ENCODE data around the gene DLG4.
"Not testable (repeated sequence)": the region's sequence is repeated elsewhere in the genome, so short reads cannot be mapped to it uniquely, and the experiment has no call there.

Gene DLG4

GRCh38 chr17:7248796-7249195, 29.2 kb upstream of the DLG4 start:
- Histone ChIP-seq H2BK120ac (ENCODE audit: low read depth, low read length) (no peak overlapping the region), H3K4ac (ENCODE audit: low read length) (no peak overlapping the region), H3K9ac (ENCODE audit: low read depth, low read length, poor library complexity) (no peak overlapping the region), H4K91ac (ENCODE audit: low read depth, low read length, poor library complexity) (no peak overlapping the region), H3K23ac (ENCODE audit: low read depth, low read length, poor library complexity) (no peak overlapping the region), H2BK12ac (ENCODE audit: low read length) (no peak overlapping the region), H2AK5ac (ENCODE audit: low read depth, low read length) (no peak overlapping the region), H3K36me3 (replicated peaks in 1 of 2; ENCODE audit: control insufficient read depth in 2 of 2, insufficient read depth in 2 of 2, low read length in 2 of 2) (peaks cover 22 to 49% of the 10 kb centered on the region in 2 donors), H2BK5ac (ENCODE audit: low read length) (no peak overlapping the region), H3K79me1 (ENCODE audit: low read depth, low read length) (peaks cover 15% of the 10 kb centered on the region), H3K4me1 (ENCODE audit: control insufficient read depth in 2 of 2, insufficient read depth in 1 of 2, low read depth in 1 of 2, low read length in 2 of 2) (peaks cover 11 to 13% of the 10 kb centered on the region in 2 donors), H4K8ac (ENCODE audit: low read depth, low read length) (no peak overlapping the region), H3K14ac (ENCODE audit: low read length) (no peak overlapping the region), H2AFZ (ENCODE audit: low read length) (no peak overlapping the region), H3K4me2 (ENCODE audit: insufficient read depth, low read length, poor library complexity, severe bottlenecking) (no peak overlapping the region), H3K4me3 (ENCODE audit: low read length in 2 of 2) (no peak overlapping the region), H3K27ac (replicated peaks; ENCODE audit: low read length) (no peak overlapping the region), H3K27me3 (ENCODE audit: control insufficient read depth in 3 of 3, insufficient read depth in 3 of 3, low read depth in 1 of 3, low read length in 3 of 3) (no peaks in the 10 kb centered on the region), H2BK15ac (ENCODE audit: low read length) (no peak overlapping the region), H3K18ac (ENCODE audit: low read length) (no peak overlapping the region), H3K9me3 (replicated peaks in 1 of 2; ENCODE audit: control insufficient read depth in 2 of 2, insufficient read depth in 1 of 2, low read depth in 1 of 2, low read length in 2 of 2) (no peaks in the 10 kb centered on the region)
- WGBS, 2 donors (ENCODE audit: extremely low coverage in 2 of 2, insufficient read length in 2 of 2, insufficient replicate concordance in 1 of 2), result no CpG with 5 or more reads among the region's 4 CpGs
- no peak for DNase-seq (ENCODE audit: low spot score)

GRCh38 chr17:7246779-7247178, 27.1 kb upstream of the DLG4 start:
- Histone ChIP-seq H3K4me3 (ENCODE audit: low read length in 2 of 2) (no peak overlapping the region), H3K9me3 (replicated peaks in 1 of 2; ENCODE audit: control insufficient read depth in 2 of 2, insufficient read depth in 1 of 2, low read depth in 1 of 2, low read length in 2 of 2) (no peaks in the 10 kb centered on the region), H2BK12ac (ENCODE audit: low read length) (no peak overlapping the region), H3K23ac (ENCODE audit: low read depth, low read length, poor library complexity) (no peak overlapping the region), H3K4me2 (ENCODE audit: insufficient read depth, low read length, poor library complexity, severe bottlenecking) (no peak overlapping the region), H2AFZ (ENCODE audit: low read length) (no peak overlapping the region), H3K27ac (replicated peaks; ENCODE audit: low read length) (no peak overlapping the region), H2BK120ac (ENCODE audit: low read depth, low read length) (no peak overlapping the region), H2BK5ac (ENCODE audit: low read length) (no peak overlapping the region), H4K8ac (ENCODE audit: low read depth, low read length) (no peak overlapping the region), H3K9ac (ENCODE audit: low read depth, low read length, poor library complexity) (no peak overlapping the region), H3K14ac (ENCODE audit: low read length) (no peak overlapping the region), H4K91ac (ENCODE audit: low read depth, low read length, poor library complexity) (no peak overlapping the region), H3K27me3 (ENCODE audit: control insufficient read depth in 3 of 3, insufficient read depth in 3 of 3, low read depth in 1 of 3, low read length in 3 of 3) (no peaks in the 10 kb centered on the region), H3K18ac (ENCODE audit: low read length) (no peak overlapping the region), H2AK5ac (ENCODE audit: low read depth, low read length) (no peak overlapping the region), H3K4ac (ENCODE audit: low read length) (no peak overlapping the region), H3K4me1 (ENCODE audit: control insufficient read depth in 2 of 2, insufficient read depth in 1 of 2, low read depth in 1 of 2, low read length in 2 of 2) (peaks cover 10 to 17% of the 10 kb centered on the region in 2 donors), H2BK15ac (ENCODE audit: low read length) (no peak overlapping the region), H3K79me1 (ENCODE audit: low read depth, low read length) (peaks cover 16% of the 10 kb centered on the region), H3K36me3 (replicated peaks in 1 of 2; ENCODE audit: control insufficient read depth in 2 of 2, insufficient read depth in 2 of 2, low read length in 2 of 2) (peaks cover 22 to 51% of the 10 kb centered on the region in 2 donors)
- no peak for DNase-seq (ENCODE audit: low spot score)
- no CpG with 5 or more reads among the region's 5 CpGs for WGBS, 2 donors (ENCODE audit: extremely low coverage in 2 of 2, insufficient read length in 2 of 2, insufficient replicate concordance in 1 of 2)

GRCh38 chr17:7243838-7244237, 24.2 kb upstream of the DLG4 start:
- H3K79me1 ChIP-seq (ENCODE audit: low read depth, low read length); H3K23ac ChIP-seq (ENCODE audit: low read depth, low read length, poor library complexity); H4K8ac ChIP-seq (ENCODE audit: low read depth, low read length); H2BK5ac ChIP-seq (ENCODE audit: low read length); H2BK15ac ChIP-seq (ENCODE audit: low read length); H3K14ac ChIP-seq (ENCODE audit: low read length); H3K27me3 ChIP-seq (ENCODE audit: control insufficient read depth in 3 of 3, insufficient read depth in 3 of 3, low read depth in 1 of 3, low read length in 3 of 3); H2BK12ac ChIP-seq (ENCODE audit: low read length); H3K4ac ChIP-seq (ENCODE audit: low read length); H2AK5ac ChIP-seq (ENCODE audit: low read depth, low read length); H2AFZ ChIP-seq (ENCODE audit: low read length); DNase-seq (ENCODE audit: low spot score); H3K4me3 ChIP-seq (ENCODE audit: low read length in 2 of 2); H2BK120ac ChIP-seq (ENCODE audit: low read depth, low read length); H3K18ac ChIP-seq (ENCODE audit: low read length); H3K27ac ChIP-seq (replicated peaks; ENCODE audit: low read length); H3K9me3 ChIP-seq (replicated peaks in 1 of 2; ENCODE audit: control insufficient read depth in 2 of 2, insufficient read depth in 1 of 2, low read depth in 1 of 2, low read length in 2 of 2); H4K91ac ChIP-seq (ENCODE audit: low read depth, low read length, poor library complexity); H3K9ac ChIP-seq (ENCODE audit: low read depth, low read length, poor library complexity); H3K4me2 ChIP-seq (ENCODE audit: insufficient read depth, low read length, poor library complexity, severe bottlenecking): not testable (repeated sequence)
- peaks cover 30 to 63% of the 10 kb centered on the region in 2 donors for H3K36me3 ChIP-seq (replicated peaks in 1 of 2; ENCODE audit: control insufficient read depth in 2 of 2, insufficient read depth in 2 of 2, low read length in 2 of 2)
- peaks cover 4 to 18% of the 10 kb centered on the region in 2 donors for H3K4me1 ChIP-seq (ENCODE audit: control insufficient read depth in 2 of 2, insufficient read depth in 1 of 2, low read depth in 1 of 2, low read length in 2 of 2)
- no CpG with 5 or more reads among the region's 10 CpGs for WGBS, 2 donors (ENCODE audit: extremely low coverage in 2 of 2, insufficient read length in 2 of 2, insufficient replicate concordance in 1 of 2)

- WGBS, 2 donors (ENCODE audit: extremely low coverage in 2 of 2, insufficient read length in 2 of 2, insufficient replicate concordance in 1 of 2), result no CpG with 5 or more reads among the region's 2 CpGs
- Histone ChIP-seq H3K36me3 (replicated peaks in 1 of 2; ENCODE audit: control insufficient read depth in 2 of 2, insufficient read depth in 2 of 2, low read length in 2 of 2) (peaks cover 30 to 62% of the 10 kb centered on the region in 2 donors), H4K8ac (ENCODE audit: low read depth, low read length) (no peak overlapping the region), H3K14ac (ENCODE audit: low read length) (no peak overlapping the region), H3K4me1 (ENCODE audit: control insufficient read depth in 2 of 2, insufficient read depth in 1 of 2, low read depth in 1 of 2, low read length in 2 of 2) (peaks cover 4 to 18% of the 10 kb centered on the region in 2 donors), H3K9me3 (replicated peaks in 1 of 2; ENCODE audit: control insufficient read depth in 2 of 2, insufficient read depth in 1 of 2, low read depth in 1 of 2, low read length in 2 of 2) (no peaks in the 10 kb centered on the region), H3K4me3 (ENCODE audit: low read length in 2 of 2) (peak overlapping the region; percentile 80 to 94), H3K23ac (ENCODE audit: low read depth, low read length, poor library complexity) (no peak overlapping the region), H3K18ac (ENCODE audit: low read length) (peak overlapping the region; percentile 50), H3K9ac (ENCODE audit: low read depth, low read length, poor library complexity) (peak overlapping the region; percentile 37), H2AK5ac (ENCODE audit: low read depth, low read length) (no peak overlapping the region), H3K27me3 (ENCODE audit: control insufficient read depth in 3 of 3, insufficient read depth in 3 of 3, low read depth in 1 of 3, low read length in 3 of 3) (no peaks in the 10 kb centered on the region), H3K79me1 (ENCODE audit: low read depth, low read length) (peaks cover 4% of the 10 kb centered on the region), H2AFZ (ENCODE audit: low read length) (peak overlapping the region; percentile 89), H2BK15ac (ENCODE audit: low read length) (no peak overlapping the region), H2BK12ac (ENCODE audit: low read length) (no peak overlapping the region), H4K91ac (ENCODE audit: low read depth, low read length, poor library complexity) (no peak overlapping the region), H3K4me2 (ENCODE audit: insufficient read depth, low read length, poor library complexity, severe bottlenecking) (peak overlapping the region; percentile 94), H3K4ac (ENCODE audit: low read length) (no peak overlapping the region), H2BK120ac (ENCODE audit: low read depth, low read length) (no peak overlapping the region), H3K27ac (replicated peaks; ENCODE audit: low read length) (peak overlapping the region; percentile 76), H2BK5ac (ENCODE audit: low read length) (no peak overlapping the region)
- no peak for DNase-seq (ENCODE audit: low spot score)
Observed at GRCh38 chr17:7243453-7243729, 23.8 kb upstream of the DLG4 start.
